WTC11 (cell line): ENCODE results near the gene ABHD12B. TPM values are rescaled to one million over a fixed set of nuclear protein-coding genes. Genes with fewer than 3 reads are reported as not detected.

ENCODE experiments used
- ATAC-seq: fragments of 200-7000 bp; cut with Tn5 transposase; 2 replicates; pipeline ENCODE4 v1.10.0; 2021; ENCODE audit warnings: mild to moderate bottlenecking, moderate library complexity
- CTCF ChIA-PET: fragments of 300-600 bp; sonication (Branson Sonifier 250); formaldehyde crosslinking; loops from one replicate; lab custom pipeline; 2021; ENCODE audit warnings: antibody characterized with exemption; lab: Charles Lee
- POLR2A ChIA-PET: fragments of 350-600 bp; sonication (Branson Sonifier 250); formaldehyde crosslinking; loops from one replicate; lab custom pipeline; 2021; ENCODE audit warnings: antibody characterized with exemption; lab: Charles Lee
- DNase-seq: peaks from one replicate; pipeline ENCODE4 v3.0.0; 2021; ENCODE audit warnings: low spot score
- H3K27ac Mint-ChIP-seq: 2 replicates; pipeline ENCODE4 v1.8.0; 2021; ENCODE audit warnings: mixed read lengths
- H3K27me3 Mint-ChIP-seq: 2 replicates; pipeline ENCODE4 v1.8.0; 2021; ENCODE audit warnings: low read depth, mild to moderate bottlenecking, moderate library complexity, mixed read lengths
- H3K36me3 Mint-ChIP-seq: 2 replicates; pipeline ENCODE4 v1.8.0; 2021; ENCODE audit warnings: mixed read lengths
- H3K4me1 Mint-ChIP-seq: 2 replicates; pipeline ENCODE4 v1.8.0; 2022; ENCODE audit warnings: mixed read lengths
- H3K4me3 Mint-ChIP-seq: 2 replicates; pipeline ENCODE4 v1.8.0; 2021; ENCODE audit warnings: mild to moderate bottlenecking, moderate library complexity, mixed read lengths
- H3K9me3 Mint-ChIP-seq: 2 replicates; pipeline ENCODE4 v1.8.0; 2021; ENCODE audit warnings: mixed read lengths
- AR ChIP-seq: fragments of 250-450 bp; sonication (Bioruptor Pico); IDR thresholded peaks from 2 replicates; pipeline ENCODE4 v1.9.0; 2021; ENCODE audit warnings: mild to moderate bottlenecking
- CDX4 ChIP-seq: fragments of 250-450 bp; sonication (Bioruptor Pico); IDR thresholded peaks from 2 replicates; pipeline ENCODE4 v1.9.0; 2021; ENCODE audit warnings: moderate library complexity, mild to moderate bottlenecking, inconsistent platforms, borderline replicate concordance
- CTCF ChIP-seq: fragments of 200-600 bp; IDR thresholded peaks from 2 replicates; pipeline ENCODE4 v1.8.0; 2022; ENCODE audit warnings: antibody characterized with exemption
- ERG ChIP-seq: fragments of 250-450 bp; sonication (Bioruptor Pico); IDR thresholded peaks from 2 replicates; pipeline ENCODE4 v1.8.0; 2021; ENCODE audit warnings: mild to moderate bottlenecking
- ESRRA ChIP-seq: sonication (generic); formaldehyde crosslinking; IDR thresholded peaks from 2 replicates; pipeline ENCODE4 v1.8.1; 2022; ENCODE audit warnings: mild to moderate bottlenecking, missing genetic modification reagents, borderline replicate concordance
- FOXP1 ChIP-seq: sonication (generic); formaldehyde crosslinking; IDR thresholded peaks from 2 replicates; pipeline ENCODE4 v1.8.0; 2022; ENCODE audit warnings: missing genetic modification reagents, mild to moderate bottlenecking, moderate library complexity, borderline replicate concordance
- GABPB1 ChIP-seq: sonication (generic); formaldehyde crosslinking; IDR thresholded peaks from 2 replicates; pipeline ENCODE4 v1.8.1; 2023; ENCODE audit warnings: mild to moderate bottlenecking, missing genetic modification reagents
- MLX ChIP-seq: sonication (generic); formaldehyde crosslinking; IDR thresholded peaks from 2 replicates; pipeline ENCODE4 v1.8.1; 2023; ENCODE audit warnings: mild to moderate bottlenecking, missing genetic modification reagents, moderate library complexity
- MYBL2 ChIP-seq: sonication (generic); formaldehyde crosslinking; IDR thresholded peaks from 2 replicates; pipeline ENCODE4 v1.8.1; 2023; ENCODE audit warnings: mild to moderate bottlenecking, moderate library complexity, missing genetic modification reagents
- NR1H2 ChIP-seq: sonication (generic); formaldehyde crosslinking; IDR thresholded peaks from 2 replicates; pipeline ENCODE4 v1.9.0; 2021; ENCODE audit warnings: mild to moderate bottlenecking, moderate library complexity, missing genetic modification reagents
- SMAD3 ChIP-seq: sonication (generic); formaldehyde crosslinking; IDR thresholded peaks from 2 replicates; pipeline ENCODE4 v1.8.0; 2022; ENCODE audit warnings: missing genetic modification reagents, mild to moderate bottlenecking, borderline replicate concordance
- SOX15 ChIP-seq: fragments of 250-450 bp; sonication (Bioruptor Pico); IDR thresholded peaks from 2 replicates; pipeline ENCODE4 v1.9.0; 2021; ENCODE audit warnings: mild to moderate bottlenecking
- ZBTB21 ChIP-seq: sonication (generic); formaldehyde crosslinking; IDR thresholded peaks from 2 replicates; pipeline ENCODE4 v1.8.1; 2023; ENCODE audit warnings: mild to moderate bottlenecking, missing genetic modification reagents, borderline replicate concordance
- ZNF219 ChIP-seq: sonication (generic); formaldehyde crosslinking; IDR thresholded peaks from 2 replicates; pipeline ENCODE4 v1.8.0; 2023; ENCODE audit warnings: missing genetic modification reagents, mild to moderate bottlenecking, borderline replicate concordance
- ZNF263 ChIP-seq: sonication (generic); formaldehyde crosslinking; IDR thresholded peaks from 2 replicates; pipeline ENCODE4 v1.8.1; 2022; ENCODE audit warnings: low read depth, mild to moderate bottlenecking, moderate library complexity, missing genetic modification reagents
- ZNF423 ChIP-seq: fragments of 250-450 bp; sonication (Bioruptor Pico); IDR thresholded peaks from 2 replicates; pipeline ENCODE4 v2.1.2; 2022; ENCODE audit warnings: mild to moderate bottlenecking, moderate library complexity
- ZNF671 ChIP-seq: fragments of 250-450 bp; sonication (Bioruptor Pico); IDR thresholded peaks from 2 replicates; pipeline ENCODE4 v1.8.0; 2021; ENCODE audit warnings: mild to moderate bottlenecking
- total RNA-seq: library from RNA; stranded (reverse); gene quantifications from 3 replicates; pipeline ENCODE4 v1.2.3, GENCODE V29; 2021
- TF ChIP-seq, protein P1 (sequence below): sonication (generic); formaldehyde crosslinking; conservative IDR thresholded peaks from 2 replicates; pipeline ENCODE4 v1.8.1; 2022; ENCODE audit warnings: mild to moderate bottlenecking, missing genetic modification reagents
- TF ChIP-seq, protein P2 (sequence below): sonication (generic); formaldehyde crosslinking; IDR thresholded peaks from 2 replicates; pipeline ENCODE4 v1.8.0; 2022; ENCODE audit warnings: mild to moderate bottlenecking, missing genetic modification reagents
- TF ChIP-seq, protein P3 (sequence below): fragments of 250-450 bp; sonication (Bioruptor Pico); IDR thresholded peaks from 2 replicates; pipeline ENCODE4 v2.1.2; 2022; ENCODE audit warnings: mild to moderate bottlenecking, moderate library complexity

ABHD12B gene
- total RNA-seq, 1 experiment from 2014 or later: 156 TPM

DNA sequence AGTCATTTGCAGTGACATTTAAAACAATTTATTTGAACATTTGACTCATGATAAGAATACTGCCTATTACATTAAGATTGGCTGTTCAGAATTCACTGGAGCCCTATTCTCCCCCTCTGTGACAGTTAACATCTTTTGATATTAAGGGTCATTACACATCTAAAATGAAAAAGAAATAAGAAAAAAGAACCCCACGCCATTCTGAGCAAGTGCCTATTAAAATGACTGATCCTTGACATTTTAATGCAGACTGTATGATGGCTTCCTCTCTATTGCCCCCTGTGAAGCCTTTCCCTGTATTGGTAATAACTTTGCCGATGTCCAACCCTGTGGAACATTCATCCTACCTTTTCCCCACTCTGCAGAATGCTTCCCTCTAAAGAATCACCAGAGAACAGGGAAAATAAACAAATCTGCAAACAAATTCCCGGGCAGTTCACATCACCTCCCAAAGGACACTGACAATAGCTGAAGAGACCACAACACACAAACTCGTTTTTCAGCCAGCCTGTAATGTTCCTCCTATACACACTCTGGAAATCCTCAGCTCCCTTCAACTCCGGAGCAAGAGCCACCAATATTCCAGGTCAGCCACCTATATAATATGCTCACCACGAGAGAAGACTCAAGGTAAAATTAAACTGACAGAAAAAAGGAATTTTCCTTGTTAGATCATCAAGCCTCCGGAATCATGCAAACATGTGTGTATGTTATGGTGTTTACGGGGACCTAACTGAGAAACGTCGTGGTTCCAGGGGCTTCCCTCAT lies 42.9 kb upstream of the ABHD12B start (continued):
- TF ChIP-seq FOXP1: no peak
- TF ChIP-seq, protein P1, sequence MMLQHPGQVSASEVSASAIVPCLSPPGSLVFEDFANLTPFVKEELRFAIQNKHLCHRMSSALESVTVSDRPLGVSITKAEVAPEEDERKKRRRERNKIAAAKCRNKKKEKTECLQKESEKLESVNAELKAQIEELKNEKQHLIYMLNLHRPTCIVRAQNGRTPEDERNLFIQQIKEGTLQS (CRISPR knock-in tag): no peak
- TF ChIP-seq, all 79 proteins: peak for 0

- ChIA-PET POLR2A (interaction anchor here (0.9 to 1.9 kb wide), 2 partner anchors 81 to 114 kb away, joined by 3 to 7 read pairs; partner anchors contain the start of gene PYGL), CTCF (interaction anchor here (1.1 to 5.3 kb wide), 7 partner anchors 19 to 265 kb away, joined by 3 to 51 read pairs (median 4); partner anchors contain the start of gene TRIM9)
- H3K9me3 Mint-ChIP-seq: no peaks in the 10 kb centered on the region
- peak; percentile 5 for ATAC-seq
- peaks cover 89% of the 10 kb centered on the region for H3K27me3 Mint-ChIP-seq
- DNase-seq: peak; percentile 18
- H3K36me3 Mint-ChIP-seq: peaks cover 3% of the 10 kb centered on the region; the same call in 1 of the 2 replicates
- peak overlapping the region; percentile 80 for H3K4me3 Mint-ChIP-seq
- no peak for TF ChIP-seq ZNF263 (CRISPR knock-in tag)
- TF ChIP-seq, protein P2, sequence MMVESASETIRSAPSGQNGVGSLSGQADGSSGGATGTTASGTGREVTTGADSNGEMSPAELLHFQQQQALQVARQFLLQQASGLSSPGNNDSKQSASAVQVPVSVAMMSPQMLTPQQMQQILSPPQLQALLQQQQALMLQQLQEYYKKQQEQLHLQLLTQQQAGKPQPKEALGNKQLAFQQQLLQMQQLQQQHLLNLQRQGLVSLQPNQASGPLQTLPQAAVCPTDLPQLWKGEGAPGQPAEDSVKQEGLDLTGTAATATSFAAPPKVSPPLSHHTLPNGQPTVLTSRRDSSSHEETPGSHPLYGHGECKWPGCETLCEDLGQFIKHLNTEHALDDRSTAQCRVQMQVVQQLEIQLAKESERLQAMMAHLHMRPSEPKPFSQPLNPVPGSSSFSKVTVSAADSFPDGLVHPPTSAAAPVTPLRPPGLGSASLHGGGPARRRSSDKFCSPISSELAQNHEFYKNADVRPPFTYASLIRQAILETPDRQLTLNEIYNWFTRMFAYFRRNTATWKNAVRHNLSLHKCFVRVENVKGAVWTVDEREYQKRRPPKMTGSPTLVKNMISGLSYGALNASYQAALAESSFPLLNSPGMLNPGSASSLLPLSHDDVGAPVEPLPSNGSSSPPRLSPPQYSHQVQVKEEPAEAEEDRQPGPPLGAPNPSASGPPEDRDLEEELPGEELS (CRISPR knock-in tag): no peak
- no peak for TF ChIP-seq MLX (CRISPR knock-in tag)
- no peak for TF ChIP-seq AR (CRISPR knock-in tag)
- TF ChIP-seq SOX15 (CRISPR knock-in tag): no peak
- no peak for TF ChIP-seq CDX4 (CRISPR knock-in tag)
- no peak for TF ChIP-seq ZNF219
- TF ChIP-seq GABPB1 (CRISPR knock-in tag): no peak
- no peak for TF ChIP-seq ZNF423 (CRISPR knock-in tag)
- no peak for TF ChIP-seq SMAD3
- no peak for TF ChIP-seq NR1H2 (CRISPR knock-in tag)
- TF ChIP-seq ESRRA (CRISPR knock-in tag): no peak
- TF ChIP-seq, protein P3, sequence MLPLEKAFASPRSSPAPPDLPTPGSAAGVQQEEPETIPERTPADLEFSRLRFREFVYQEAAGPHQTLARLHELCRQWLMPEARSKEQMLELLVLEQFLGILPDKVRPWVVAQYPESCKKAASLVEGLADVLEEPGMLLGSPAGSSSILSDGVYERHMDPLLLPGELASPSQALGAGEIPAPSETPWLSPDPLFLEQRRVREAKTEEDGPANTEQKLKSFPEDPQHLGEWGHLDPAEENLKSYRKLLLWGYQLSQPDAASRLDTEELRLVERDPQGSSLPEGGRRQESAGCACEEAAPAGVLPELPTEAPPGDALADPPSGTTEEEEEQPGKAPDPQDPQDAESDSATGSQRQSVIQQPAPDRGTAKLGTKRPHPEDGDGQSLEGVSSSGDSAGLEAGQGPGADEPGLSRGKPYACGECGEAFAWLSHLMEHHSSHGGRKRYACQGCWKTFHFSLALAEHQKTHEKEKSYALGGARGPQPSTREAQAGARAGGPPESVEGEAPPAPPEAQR (CRISPR knock-in tag): no peak
- TF ChIP-seq ERG (CRISPR knock-in tag): no peak
- no peak for TF ChIP-seq ZNF671
- TF ChIP-seq CTCF: no peak
- no peak for TF ChIP-seq ZBTB21
- no peak for TF ChIP-seq MYBL2 (CRISPR knock-in tag)
- H3K27ac Mint-ChIP-seq: peak overlapping the region; percentile 8; the same call in 1 of the 2 replicates
- peaks cover 39% of the 10 kb centered on the region for H3K4me1 Mint-ChIP-seq
Measured at GRCh38 chr14:50829489-50830043, 42.3 kb upstream of the ABHD12B start.
